Measurements from ENCODE around the gene CCDC154. TPM values are rescaled to one million over a fixed set of nuclear protein-coding genes. Genes with fewer than 3 reads are reported as not detected.
A peak's percentile ranks its signal among the peaks of the same experiment; 100 is the strongest.

The CCDC154 gene
- total and polyA plus RNA-seq, 9 of the 15 experiments (the other 6 are each of a cell fraction or from before 2014, with no cell fraction given), result 0.15 to 1.4 (median 0.20) TPM; not detected in 5

DNA sequence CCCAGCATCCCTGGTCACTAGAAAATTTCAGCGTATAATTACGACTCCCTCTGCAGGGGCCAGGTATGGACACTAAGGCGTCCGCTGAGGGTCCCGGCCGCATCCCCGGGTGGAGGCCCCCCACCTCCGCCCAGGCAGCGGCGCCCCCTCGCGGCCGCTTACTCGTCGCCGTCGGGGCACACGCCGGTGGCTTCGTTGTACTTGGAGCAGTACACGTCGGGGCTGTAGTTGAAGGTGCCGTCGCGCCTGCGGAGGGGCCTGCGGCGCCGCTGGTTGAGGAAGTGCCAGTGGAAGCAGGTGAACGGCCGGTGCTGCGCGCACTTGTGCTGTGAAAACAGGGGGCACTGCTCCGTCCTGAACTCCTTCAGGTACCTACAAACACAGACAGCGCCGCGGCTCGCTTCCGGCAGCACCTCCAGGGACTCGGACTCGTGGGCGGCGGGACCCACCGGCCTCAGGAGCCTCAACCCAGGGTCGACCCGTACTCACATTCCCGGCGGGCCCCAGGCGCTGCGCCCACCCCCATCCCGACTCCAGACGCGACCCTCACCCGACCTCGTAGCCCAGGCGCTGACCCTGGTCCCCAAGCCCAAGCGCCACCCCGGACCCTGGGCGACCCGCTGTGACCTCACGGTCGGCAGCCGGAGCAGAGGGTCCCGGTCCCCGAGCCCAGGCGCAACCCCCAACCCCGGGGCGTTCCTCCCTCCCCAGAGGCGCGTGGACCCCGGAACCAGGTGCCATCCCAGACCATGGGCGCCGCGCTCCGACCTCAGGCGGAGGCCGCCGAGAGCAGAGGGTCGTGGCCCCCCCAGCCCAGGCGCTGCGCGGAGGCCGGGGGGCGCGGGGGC, 30.4 kb downstream of the CCDC154 start (continued):
- TF ChIP-seq, protein P1, sequence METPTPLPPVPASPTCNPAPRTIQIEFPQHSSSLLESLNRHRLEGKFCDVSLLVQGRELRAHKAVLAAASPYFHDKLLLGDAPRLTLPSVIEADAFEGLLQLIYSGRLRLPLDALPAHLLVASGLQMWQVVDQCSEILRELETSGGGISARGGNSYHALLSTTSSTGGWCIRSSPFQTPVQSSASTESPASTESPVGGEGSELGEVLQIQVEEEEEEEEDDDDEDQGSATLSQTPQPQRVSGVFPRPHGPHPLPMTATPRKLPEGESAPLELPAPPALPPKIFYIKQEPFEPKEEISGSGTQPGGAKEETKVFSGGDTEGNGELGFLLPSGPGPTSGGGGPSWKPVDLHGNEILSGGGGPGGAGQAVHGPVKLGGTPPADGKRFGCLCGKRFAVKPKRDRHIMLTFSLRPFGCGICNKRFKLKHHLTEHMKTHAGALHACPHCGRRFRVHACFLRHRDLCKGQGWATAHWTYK (CRISPR knock-in tag; IDR thresholded peaks at IDR 0.05), result no peak
- peak; percentile 78 for TF ChIP-seq SP1 (CRISPR knock-in tag; IDR thresholded peaks at IDR 0.05)
- peak; percentile 65 for TF ChIP-seq ZFX (CRISPR knock-in tag; IDR thresholded peaks at IDR 0.05)
- no peak for TF ChIP-seq MTF1 (CRISPR knock-in tag; IDR thresholded peaks at IDR 0.05; ENCODE audit: borderline replicate concordance)
- TF ChIP-seq, protein P2, sequence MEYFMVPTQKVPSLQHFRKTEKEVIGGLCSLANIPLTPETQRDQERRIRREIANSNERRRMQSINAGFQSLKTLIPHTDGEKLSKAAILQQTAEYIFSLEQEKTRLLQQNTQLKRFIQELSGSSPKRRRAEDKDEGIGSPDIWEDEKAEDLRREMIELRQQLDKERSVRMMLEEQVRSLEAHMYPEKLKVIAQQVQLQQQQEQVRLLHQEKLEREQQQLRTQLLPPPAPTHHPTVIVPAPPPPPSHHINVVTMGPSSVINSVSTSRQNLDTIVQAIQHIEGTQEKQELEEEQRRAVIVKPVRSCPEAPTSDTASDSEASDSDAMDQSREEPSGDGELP (CRISPR knock-in tag; IDR thresholded peaks at IDR 0.05; ENCODE audit: borderline replicate concordance), result peak; percentile 50; the same call in 1 of the 2 replicates
- no peak for TF ChIP-seq ZNF146 (CRISPR knock-in tag; IDR thresholded peaks at IDR 0.05; ENCODE audit: unreplicated experiment)
- TF ChIP-seq, protein P3, sequence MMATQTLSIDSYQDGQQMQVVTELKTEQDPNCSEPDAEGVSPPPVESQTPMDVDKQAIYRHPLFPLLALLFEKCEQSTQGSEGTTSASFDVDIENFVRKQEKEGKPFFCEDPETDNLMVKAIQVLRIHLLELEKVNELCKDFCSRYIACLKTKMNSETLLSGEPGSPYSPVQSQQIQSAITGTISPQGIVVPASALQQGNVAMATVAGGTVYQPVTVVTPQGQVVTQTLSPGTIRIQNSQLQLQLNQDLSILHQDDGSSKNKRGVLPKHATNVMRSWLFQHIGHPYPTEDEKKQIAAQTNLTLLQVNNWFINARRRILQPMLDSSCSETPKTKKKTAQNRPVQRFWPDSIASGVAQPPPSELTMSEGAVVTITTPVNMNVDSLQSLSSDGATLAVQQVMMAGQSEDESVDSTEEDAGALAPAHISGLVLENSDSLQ (IDR thresholded peaks at IDR 0.05), result no peak
- TF ChIP-seq ZBTB7A (IDR thresholded peaks at IDR 0.05; ENCODE audit: borderline replicate concordance, control insufficient read depth, low read depth, low read length), result peak; percentile 99
- TF ChIP-seq KLF16 (IDR thresholded peaks at IDR 0.05), result peak; percentile 27; the same call in 1 of the 2 replicates
- TF ChIP-seq, protein P4, sequence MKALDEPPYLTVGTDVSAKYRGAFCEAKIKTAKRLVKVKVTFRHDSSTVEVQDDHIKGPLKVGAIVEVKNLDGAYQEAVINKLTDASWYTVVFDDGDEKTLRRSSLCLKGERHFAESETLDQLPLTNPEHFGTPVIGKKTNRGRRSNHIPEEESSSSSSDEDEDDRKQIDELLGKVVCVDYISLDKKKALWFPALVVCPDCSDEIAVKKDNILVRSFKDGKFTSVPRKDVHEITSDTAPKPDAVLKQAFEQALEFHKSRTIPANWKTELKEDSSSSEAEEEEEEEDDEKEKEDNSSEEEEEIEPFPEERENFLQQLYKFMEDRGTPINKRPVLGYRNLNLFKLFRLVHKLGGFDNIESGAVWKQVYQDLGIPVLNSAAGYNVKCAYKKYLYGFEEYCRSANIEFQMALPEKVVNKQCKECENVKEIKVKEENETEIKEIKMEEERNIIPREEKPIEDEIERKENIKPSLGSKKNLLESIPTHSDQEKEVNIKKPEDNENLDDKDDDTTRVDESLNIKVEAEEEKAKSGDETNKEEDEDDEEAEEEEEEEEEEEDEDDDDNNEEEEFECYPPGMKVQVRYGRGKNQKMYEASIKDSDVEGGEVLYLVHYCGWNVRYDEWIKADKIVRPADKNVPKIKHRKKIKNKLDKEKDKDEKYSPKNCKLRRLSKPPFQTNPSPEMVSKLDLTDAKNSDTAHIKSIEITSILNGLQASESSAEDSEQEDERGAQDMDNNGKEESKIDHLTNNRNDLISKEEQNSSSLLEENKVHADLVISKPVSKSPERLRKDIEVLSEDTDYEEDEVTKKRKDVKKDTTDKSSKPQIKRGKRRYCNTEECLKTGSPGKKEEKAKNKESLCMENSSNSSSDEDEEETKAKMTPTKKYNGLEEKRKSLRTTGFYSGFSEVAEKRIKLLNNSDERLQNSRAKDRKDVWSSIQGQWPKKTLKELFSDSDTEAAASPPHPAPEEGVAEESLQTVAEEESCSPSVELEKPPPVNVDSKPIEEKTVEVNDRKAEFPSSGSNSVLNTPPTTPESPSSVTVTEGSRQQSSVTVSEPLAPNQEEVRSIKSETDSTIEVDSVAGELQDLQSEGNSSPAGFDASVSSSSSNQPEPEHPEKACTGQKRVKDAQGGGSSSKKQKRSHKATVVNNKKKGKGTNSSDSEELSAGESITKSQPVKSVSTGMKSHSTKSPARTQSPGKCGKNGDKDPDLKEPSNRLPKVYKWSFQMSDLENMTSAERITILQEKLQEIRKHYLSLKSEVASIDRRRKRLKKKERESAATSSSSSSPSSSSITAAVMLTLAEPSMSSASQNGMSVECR (CRISPR knock-in tag; IDR thresholded peaks at IDR 0.05), result no peak
- TF ChIP-seq, protein P5, sequence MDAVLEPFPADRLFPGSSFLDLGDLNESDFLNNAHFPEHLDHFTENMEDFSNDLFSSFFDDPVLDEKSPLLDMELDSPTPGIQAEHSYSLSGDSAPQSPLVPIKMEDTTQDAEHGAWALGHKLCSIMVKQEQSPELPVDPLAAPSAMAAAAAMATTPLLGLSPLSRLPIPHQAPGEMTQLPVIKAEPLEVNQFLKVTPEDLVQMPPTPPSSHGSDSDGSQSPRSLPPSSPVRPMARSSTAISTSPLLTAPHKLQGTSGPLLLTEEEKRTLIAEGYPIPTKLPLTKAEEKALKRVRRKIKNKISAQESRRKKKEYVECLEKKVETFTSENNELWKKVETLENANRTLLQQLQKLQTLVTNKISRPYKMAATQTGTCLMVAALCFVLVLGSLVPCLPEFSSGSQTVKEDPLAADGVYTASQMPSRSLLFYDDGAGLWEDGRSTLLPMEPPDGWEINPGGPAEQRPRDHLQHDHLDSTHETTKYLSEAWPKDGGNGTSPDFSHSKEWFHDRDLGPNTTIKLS (IDR thresholded peaks at IDR 0.05; ENCODE audit: borderline replicate concordance, low read depth), result peak; percentile 17; the same call in 1 of the 2 replicates
